Measurements from ENCODE around the gene ATXN1.

DNA sequence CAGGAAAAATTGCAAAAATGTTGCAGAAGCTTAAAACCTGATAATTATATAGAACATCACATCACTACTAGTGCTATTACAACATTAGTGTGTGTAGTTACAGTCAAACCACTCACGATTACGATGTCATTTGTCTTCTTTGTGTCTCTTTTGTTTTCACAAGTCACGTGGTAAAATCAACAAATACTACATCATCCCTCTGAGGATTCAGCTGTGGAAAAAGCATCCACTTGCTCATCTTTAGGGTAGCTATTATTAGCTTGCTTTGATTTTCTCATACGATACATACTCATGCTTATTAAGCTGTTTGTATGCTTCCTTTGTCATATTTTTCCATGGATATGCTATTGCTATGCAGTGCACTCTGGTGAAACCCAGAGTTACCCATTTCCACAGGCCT, 22.2 kb upstream of the ATXN1 start:
- TF ChIP-seq, protein P1, sequence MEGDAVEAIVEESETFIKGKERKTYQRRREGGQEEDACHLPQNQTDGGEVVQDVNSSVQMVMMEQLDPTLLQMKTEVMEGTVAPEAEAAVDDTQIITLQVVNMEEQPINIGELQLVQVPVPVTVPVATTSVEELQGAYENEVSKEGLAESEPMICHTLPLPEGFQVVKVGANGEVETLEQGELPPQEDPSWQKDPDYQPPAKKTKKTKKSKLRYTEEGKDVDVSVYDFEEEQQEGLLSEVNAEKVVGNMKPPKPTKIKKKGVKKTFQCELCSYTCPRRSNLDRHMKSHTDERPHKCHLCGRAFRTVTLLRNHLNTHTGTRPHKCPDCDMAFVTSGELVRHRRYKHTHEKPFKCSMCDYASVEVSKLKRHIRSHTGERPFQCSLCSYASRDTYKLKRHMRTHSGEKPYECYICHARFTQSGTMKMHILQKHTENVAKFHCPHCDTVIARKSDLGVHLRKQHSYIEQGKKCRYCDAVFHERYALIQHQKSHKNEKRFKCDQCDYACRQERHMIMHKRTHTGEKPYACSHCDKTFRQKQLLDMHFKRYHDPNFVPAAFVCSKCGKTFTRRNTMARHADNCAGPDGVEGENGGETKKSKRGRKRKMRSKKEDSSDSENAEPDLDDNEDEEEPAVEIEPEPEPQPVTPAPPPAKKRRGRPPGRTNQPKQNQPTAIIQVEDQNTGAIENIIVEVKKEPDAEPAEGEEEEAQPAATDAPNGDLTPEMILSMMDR (conservative IDR thresholded peaks at IDR 0.05; ENCODE audit: low read length) = no peak
- TF ChIP-seq EZH2phosphoT487 (IDR thresholded peaks at IDR 0.05; ENCODE audit: borderline replicate concordance) = no peak

Data from Loucy (cell line).